ENCODE measurements around the gene TOM1. TPM values are rescaled to one million over a fixed set of nuclear protein-coding genes. Genes with fewer than 3 reads are reported as not detected.
A peak's percentile ranks its signal among the peaks of the same experiment; 100 is the strongest.

TOM1 gene
- total RNA-seq, 1 donor from 2014 or later = 120 TPM

GRCh38 chr22:35310556-35311550, 11.2 kb downstream of the TOM1 start:
- DNase-seq (ENCODE audit: extremely low spot score in 2 of 2) = no peak
- peaks cover 77% of the 10 kb centered on the region for H3K4me1 ChIP-seq
- no peak overlapping the region for H3K4me3 ChIP-seq
- TF ChIP-seq POLR2AphosphoS5 (IDR thresholded peaks at IDR 0.05; ENCODE audit: insufficient read depth in 1 of 2, low read depth in 1 of 2) (no peak), CTCF (IDR thresholded peaks at IDR 0.05) (no peak), POLR2A (IDR thresholded peaks at IDR 0.05) (no peak)
- H3K36me3 ChIP-seq = no peaks in the 10 kb centered on the region
- H3K9me3 ChIP-seq = no peaks in the 10 kb centered on the region
- intact Hi-C loops (cut with DNase I) = no loop called here
- no peak overlapping the region for H3K27ac ChIP-seq
- no peaks in the 10 kb centered on the region for H3K27me3 ChIP-seq

GRCh38 chr22:35311551-35311999, 11.9 kb downstream of the TOM1 start:
- no peaks in the 10 kb centered on the region for H3K27me3 ChIP-seq
- H3K4me1 ChIP-seq = peaks cover 77% of the 10 kb centered on the region
- no peaks in the 10 kb centered on the region for H3K9me3 ChIP-seq
- no peaks in the 10 kb centered on the region for H3K36me3 ChIP-seq
- DNase-seq (ENCODE audit: extremely low spot score in 2 of 2) = peak in 1 of 2 donors; percentile 84
- intact Hi-C loops (cut with DNase I) = no loop called here
- no peak overlapping the region for H3K4me3 ChIP-seq
- TF ChIP-seq POLR2AphosphoS5 (IDR thresholded peaks at IDR 0.05; ENCODE audit: insufficient read depth in 1 of 2, low read depth in 1 of 2) (no peak), CTCF (IDR thresholded peaks at IDR 0.05) (no peak), POLR2A (IDR thresholded peaks at IDR 0.05) (no peak)
- H3K27ac ChIP-seq = no peak overlapping the region

- peak overlapping the region; percentile 71 for H3K27ac ChIP-seq
- peaks cover 0 to 4% of the 10 kb centered on the region in 2 donors for H3K36me3 ChIP-seq
- no peaks in the 10 kb centered on the region for H3K9me3 ChIP-seq
- no peaks in the 10 kb centered on the region for H3K27me3 ChIP-seq
- intact Hi-C loops (cut with DNase I) = no loop called here
- H3K4me1 ChIP-seq = peaks cover 70% of the 10 kb centered on the region
- peak in 1 of 2 donors; percentile 90 for DNase-seq (ENCODE audit: extremely low spot score in 2 of 2)
- TF ChIP-seq POLR2AphosphoS5 (IDR thresholded peaks at IDR 0.05; ENCODE audit: insufficient read depth in 1 of 2, low read depth in 1 of 2) = no peak
- no peak for TF ChIP-seq CTCF (IDR thresholded peaks at IDR 0.05)
- no peak for TF ChIP-seq POLR2A (IDR thresholded peaks at IDR 0.05)
- H3K4me3 ChIP-seq = no peak overlapping the region
Measured at GRCh38 chr22:35312198-35313059, 12.7 kb downstream of the TOM1 start.

- Histone ChIP-seq H3K9me3 (no peaks in the 10 kb centered on the region), H3K27ac (peak overlapping the region; percentile 71), H3K4me1 (peaks cover 60% of the 10 kb centered on the region), H3K36me3 (peaks cover 0 to 14% of the 10 kb centered on the region in 2 donors), H3K4me3 (no peak overlapping the region), H3K27me3 (no peaks in the 10 kb centered on the region)
- DNase-seq (ENCODE audit: extremely low spot score in 2 of 2) = no peak
- TF ChIP-seq POLR2A (IDR thresholded peaks at IDR 0.05) = no peak
- no peak for TF ChIP-seq CTCF (IDR thresholded peaks at IDR 0.05)
- TF ChIP-seq POLR2AphosphoS5 (IDR thresholded peaks at IDR 0.05; ENCODE audit: insufficient read depth in 1 of 2, low read depth in 1 of 2) = no peak
- intact Hi-C loops (cut with DNase I) = no loop called here
Measured at GRCh38 chr22:35313311-35314121, 13.8 kb downstream of the TOM1 start.
